K562 (cell line): ENCODE measurements around the gene GSX2.

ENCODE experiments used
- CBFB ChIP-seq: sonication (generic); formaldehyde crosslinking; IDR thresholded peaks from 2 replicates; pipeline ENCODE4 v1.4.0; 2020; ENCODE audit warnings: mild to moderate bottlenecking, missing genetic modification reagents
- EHMT2 ChIP-seq: fragments of 450-650 bp; IDR thresholded peaks from 2 replicates; pipeline ENCODE4 v1.6.1; 2018; ENCODE audit warnings: antibody characterized with exemption
- EP300 ChIP-seq: IDR thresholded peaks from 2 replicates; pipeline ENCODE4 v1.6.1; 2012; ENCODE audit warnings: low read length, improper control_type of control experiment
- JUND ChIP-seq, 2 experiments: IDR thresholded peaks; 2 replicates in 1 of 2; 3 replicates in 1 of 2; pipeline ENCODE4 v1.6.1; 2011; ENCODE audit warnings: borderline replicate concordance in 2 of 2, low read depth in 2 of 2, low read length in 2 of 2, improper control_type of control experiment in 1 of 2, missing biosample characterization in 1 of 2, missing genetic modification characterization in 1 of 2, missing genetic modification reagents in 1 of 2
- KDM1A ChIP-seq, 2 experiments: fragments of 450-650 bp; IDR thresholded peaks; 2 replicates each; pipeline ENCODE4 v1.6.1; 2016; ENCODE audit warnings: mild to moderate bottlenecking in 2 of 2
- KDM4B ChIP-seq, 2 experiments: fragments of 450-650 bp in 1 of 2; sonication (generic) in 1 of 2; IDR thresholded peaks; 2 replicates each; pipeline ENCODE4 v1.6.1; 2016 to 2017; ENCODE audit warnings: borderline replicate concordance in 2 of 2, antibody characterized with exemption in 1 of 2, low read depth in 1 of 2, mild to moderate bottlenecking in 1 of 2
- NR1H2 ChIP-seq: sonication (generic); formaldehyde crosslinking; IDR thresholded peaks from 2 replicates; pipeline ENCODE4 v1.4.0; 2020; ENCODE audit warnings: mild to moderate bottlenecking, missing genetic modification reagents
- NR4A1 ChIP-seq, 2 experiments: fragments of 250-450 bp in 1 of 2; fragments of 450-650 bp in 1 of 2; sonication (Bioruptor Pico) in 1 of 2; IDR thresholded peaks; 2 replicates each; pipeline versions ENCODE4 v1.4.0 to v1.6.1; 2016 to 2020; ENCODE audit warnings: mild to moderate bottlenecking in 2 of 2, missing compliant biosample characterization in 1 of 2, missing genetic modification characterization in 1 of 2, moderate library complexity in 1 of 2
- POLR2A ChIP-seq: fragments of 450-650 bp; conservative IDR thresholded peaks from 2 replicates; pipeline ENCODE4 v1.6.1; 2016
- TARDBP ChIP-seq: fragments of 450-650 bp; IDR thresholded peaks from 2 replicates; pipeline ENCODE4 v1.6.1; 2016
- ZNF778 ChIP-seq: fragments of 450-650 bp; formaldehyde crosslinking; IDR thresholded peaks from 2 replicates; pipeline ENCODE4 v1.4.0; 2020; ENCODE audit warnings: mild to moderate bottlenecking, moderate library complexity
- TF ChIP-seq, protein P1 (sequence below): sonication (generic); formaldehyde crosslinking; IDR thresholded peaks from 2 replicates; pipeline ENCODE4 v1.9.0; 2022; ENCODE audit warnings: mild to moderate bottlenecking, missing genetic modification reagents
- TF ChIP-seq, protein P2 (sequence below), 2 experiments: fragments of 450-650 bp; formaldehyde crosslinking in 1 of 2; IDR thresholded peaks; 2 replicates each; pipeline versions ENCODE4 v1.4.0 to v1.6.1; 2014 to 2020; ENCODE audit warnings: mild to moderate bottlenecking in 2 of 2, borderline replicate concordance in 1 of 2, low read depth in 1 of 2
- TF ChIP-seq, protein P3 (sequence below), 3 experiments: IDR thresholded peaks in 2 of 3; conservative IDR thresholded peaks in 1 of 3; 2 replicates each; pipeline ENCODE4 v1.5.1; 2011 to 2012; ENCODE audit warnings: low read length in 3 of 3, mild to moderate bottlenecking in 3 of 3, control low read depth in 2 of 3, improper control_type of control experiment in 1 of 3, inconsistent platforms in 1 of 3, low read depth in 1 of 3, mixed read lengths in 1 of 3, moderate library complexity in 1 of 3; ENCODE audit not compliant: insufficient read depth in 2 of 3

DNA sequence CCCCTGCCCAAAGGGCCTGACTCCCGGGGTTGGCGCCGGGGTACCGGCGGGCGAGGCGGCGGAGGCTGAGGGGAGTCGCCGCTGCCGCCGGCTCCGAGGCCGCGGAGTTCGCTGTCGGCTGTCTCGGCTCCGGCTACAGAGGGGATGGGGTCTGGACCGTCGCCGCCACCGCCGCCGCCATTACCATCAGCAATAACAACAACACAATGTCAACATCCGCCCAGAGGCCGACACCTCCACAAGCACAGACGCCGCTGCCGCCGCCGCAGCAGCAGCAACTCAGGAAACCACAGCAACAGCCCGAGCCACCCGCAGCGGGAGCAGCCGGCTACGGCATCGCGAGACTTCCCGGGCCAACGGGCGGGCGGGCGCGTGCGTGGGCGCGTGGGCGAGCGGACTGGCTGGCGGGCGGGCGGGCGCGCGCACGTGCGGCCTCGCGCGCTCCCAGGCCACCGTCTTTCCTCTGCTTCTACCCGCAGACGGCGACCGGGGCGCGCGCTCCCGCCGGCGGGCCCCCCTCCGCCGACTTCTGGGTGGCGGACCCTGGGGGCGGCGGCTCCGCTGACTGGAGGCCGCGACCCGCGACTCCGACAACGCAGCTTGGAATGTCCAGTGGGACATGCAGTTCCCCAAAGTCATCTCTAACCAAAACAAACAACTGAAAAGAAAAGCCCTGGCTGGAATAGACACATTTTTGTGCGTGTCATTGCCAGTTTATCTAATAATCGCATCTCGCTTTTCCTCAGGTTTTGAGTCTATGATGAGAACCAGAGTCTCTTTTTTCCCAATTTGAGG, 35.4 kb upstream of the GSX2 start, which contains the start of gene CHIC2:
- TF ChIP-seq NR4A1 (CRISPR knock-in tag; IDR thresholded peaks at IDR 0.05) (no peak), NR4A1 (tag; IDR thresholded peaks at IDR 0.05) (0 out of 2 replicates have a peak, but pooled peaks have one; percentile 49), JUND (IDR thresholded peaks at IDR 0.05; ENCODE audit: borderline replicate concordance, low read depth, low read length) (peak; percentile 16; the same call in 1 of the 2 replicates), JUND (tag; IDR thresholded peaks at IDR 0.05; ENCODE audit: borderline replicate concordance, low read depth, low read length) (no peak), POLR2A (peak; percentile 89), EHMT2 (no peak), ZNF778 (CRISPR knock-in tag) (no peak), KDM4B (IDR thresholded peaks at IDR 0.05; ENCODE audit: borderline replicate concordance in 2 of 2, low read depth in 1 of 2) (no peak), CBFB (CRISPR knock-in tag) (no peak), EP300 (no peak), KDM1A (IDR thresholded peaks at IDR 0.05) (no peak), NR1H2 (CRISPR knock-in tag) (no peak), TARDBP (no peak)
- TF ChIP-seq, protein P1, sequence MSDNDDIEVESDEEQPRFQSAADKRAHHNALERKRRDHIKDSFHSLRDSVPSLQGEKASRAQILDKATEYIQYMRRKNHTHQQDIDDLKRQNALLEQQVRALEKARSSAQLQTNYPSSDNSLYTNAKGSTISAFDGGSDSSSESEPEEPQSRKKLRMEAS = peak; percentile 31
- TF ChIP-seq, protein P2, sequence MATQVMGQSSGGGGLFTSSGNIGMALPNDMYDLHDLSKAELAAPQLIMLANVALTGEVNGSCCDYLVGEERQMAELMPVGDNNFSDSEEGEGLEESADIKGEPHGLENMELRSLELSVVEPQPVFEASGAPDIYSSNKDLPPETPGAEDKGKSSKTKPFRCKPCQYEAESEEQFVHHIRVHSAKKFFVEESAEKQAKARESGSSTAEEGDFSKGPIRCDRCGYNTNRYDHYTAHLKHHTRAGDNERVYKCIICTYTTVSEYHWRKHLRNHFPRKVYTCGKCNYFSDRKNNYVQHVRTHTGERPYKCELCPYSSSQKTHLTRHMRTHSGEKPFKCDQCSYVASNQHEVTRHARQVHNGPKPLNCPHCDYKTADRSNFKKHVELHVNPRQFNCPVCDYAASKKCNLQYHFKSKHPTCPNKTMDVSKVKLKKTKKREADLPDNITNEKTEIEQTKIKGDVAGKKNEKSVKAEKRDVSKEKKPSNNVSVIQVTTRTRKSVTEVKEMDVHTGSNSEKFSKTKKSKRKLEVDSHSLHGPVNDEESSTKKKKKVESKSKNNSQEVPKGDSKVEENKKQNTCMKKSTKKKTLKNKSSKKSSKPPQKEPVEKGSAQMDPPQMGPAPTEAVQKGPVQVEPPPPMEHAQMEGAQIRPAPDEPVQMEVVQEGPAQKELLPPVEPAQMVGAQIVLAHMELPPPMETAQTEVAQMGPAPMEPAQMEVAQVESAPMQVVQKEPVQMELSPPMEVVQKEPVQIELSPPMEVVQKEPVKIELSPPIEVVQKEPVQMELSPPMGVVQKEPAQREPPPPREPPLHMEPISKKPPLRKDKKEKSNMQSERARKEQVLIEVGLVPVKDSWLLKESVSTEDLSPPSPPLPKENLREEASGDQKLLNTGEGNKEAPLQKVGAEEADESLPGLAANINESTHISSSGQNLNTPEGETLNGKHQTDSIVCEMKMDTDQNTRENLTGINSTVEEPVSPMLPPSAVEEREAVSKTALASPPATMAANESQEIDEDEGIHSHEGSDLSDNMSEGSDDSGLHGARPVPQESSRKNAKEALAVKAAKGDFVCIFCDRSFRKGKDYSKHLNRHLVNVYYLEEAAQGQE (IDR thresholded peaks at IDR 0.05; ENCODE audit: borderline replicate concordance) = peak; percentile 9; the same call in 1 of the 2 replicates
- TF ChIP-seq, protein P2 (CRISPR knock-in tag; IDR thresholded peaks at IDR 0.05; ENCODE audit: low read depth) = no peak
- TF ChIP-seq, protein P3, sequence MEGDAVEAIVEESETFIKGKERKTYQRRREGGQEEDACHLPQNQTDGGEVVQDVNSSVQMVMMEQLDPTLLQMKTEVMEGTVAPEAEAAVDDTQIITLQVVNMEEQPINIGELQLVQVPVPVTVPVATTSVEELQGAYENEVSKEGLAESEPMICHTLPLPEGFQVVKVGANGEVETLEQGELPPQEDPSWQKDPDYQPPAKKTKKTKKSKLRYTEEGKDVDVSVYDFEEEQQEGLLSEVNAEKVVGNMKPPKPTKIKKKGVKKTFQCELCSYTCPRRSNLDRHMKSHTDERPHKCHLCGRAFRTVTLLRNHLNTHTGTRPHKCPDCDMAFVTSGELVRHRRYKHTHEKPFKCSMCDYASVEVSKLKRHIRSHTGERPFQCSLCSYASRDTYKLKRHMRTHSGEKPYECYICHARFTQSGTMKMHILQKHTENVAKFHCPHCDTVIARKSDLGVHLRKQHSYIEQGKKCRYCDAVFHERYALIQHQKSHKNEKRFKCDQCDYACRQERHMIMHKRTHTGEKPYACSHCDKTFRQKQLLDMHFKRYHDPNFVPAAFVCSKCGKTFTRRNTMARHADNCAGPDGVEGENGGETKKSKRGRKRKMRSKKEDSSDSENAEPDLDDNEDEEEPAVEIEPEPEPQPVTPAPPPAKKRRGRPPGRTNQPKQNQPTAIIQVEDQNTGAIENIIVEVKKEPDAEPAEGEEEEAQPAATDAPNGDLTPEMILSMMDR (IDR thresholded peaks at IDR 0.05 in 2 of 3, conservative IDR thresholded peaks at IDR 0.05 in 1 of 3; ENCODE audit: insufficient read depth in 2 of 3, low read depth in 1 of 3, low read length in 3 of 3) = no peak
